GM12873 (cell line): Measurements from ENCODE around the gene ARL5C.

ENCODE experiments used
- TF ChIP-seq, protein P1 (sequence below): IDR thresholded peaks from 2 replicates; pipeline ENCODE4 v1.5.1; 2012; ENCODE audit warnings: low read depth, mild to moderate bottlenecking, moderate library complexity, low read length, control low read depth; ENCODE audit not compliant: insufficient read depth; ENCODE audit errors: missing control alignments

The ARL5C gene

DNA sequence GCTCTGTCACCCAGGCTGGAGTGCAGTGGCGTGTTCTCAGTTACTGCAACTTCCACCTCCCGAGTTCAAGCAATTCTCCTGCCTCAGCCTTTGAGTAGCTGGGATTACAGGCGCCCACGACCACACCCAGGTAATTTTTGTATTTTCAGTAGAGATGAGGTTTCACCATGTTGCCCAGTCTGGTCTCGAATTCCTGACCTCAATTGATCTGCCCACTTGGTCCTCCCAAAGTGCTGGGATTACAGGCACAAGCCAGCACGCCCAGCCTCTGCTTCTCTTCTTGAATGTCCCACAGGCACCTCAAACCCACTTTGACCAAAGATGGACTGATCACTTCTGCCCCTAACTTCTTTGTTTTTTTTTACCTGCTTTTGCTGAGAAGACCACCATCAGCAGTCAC, 4.6 kb upstream of the ARL5C start:
- TF ChIP-seq, protein P1, sequence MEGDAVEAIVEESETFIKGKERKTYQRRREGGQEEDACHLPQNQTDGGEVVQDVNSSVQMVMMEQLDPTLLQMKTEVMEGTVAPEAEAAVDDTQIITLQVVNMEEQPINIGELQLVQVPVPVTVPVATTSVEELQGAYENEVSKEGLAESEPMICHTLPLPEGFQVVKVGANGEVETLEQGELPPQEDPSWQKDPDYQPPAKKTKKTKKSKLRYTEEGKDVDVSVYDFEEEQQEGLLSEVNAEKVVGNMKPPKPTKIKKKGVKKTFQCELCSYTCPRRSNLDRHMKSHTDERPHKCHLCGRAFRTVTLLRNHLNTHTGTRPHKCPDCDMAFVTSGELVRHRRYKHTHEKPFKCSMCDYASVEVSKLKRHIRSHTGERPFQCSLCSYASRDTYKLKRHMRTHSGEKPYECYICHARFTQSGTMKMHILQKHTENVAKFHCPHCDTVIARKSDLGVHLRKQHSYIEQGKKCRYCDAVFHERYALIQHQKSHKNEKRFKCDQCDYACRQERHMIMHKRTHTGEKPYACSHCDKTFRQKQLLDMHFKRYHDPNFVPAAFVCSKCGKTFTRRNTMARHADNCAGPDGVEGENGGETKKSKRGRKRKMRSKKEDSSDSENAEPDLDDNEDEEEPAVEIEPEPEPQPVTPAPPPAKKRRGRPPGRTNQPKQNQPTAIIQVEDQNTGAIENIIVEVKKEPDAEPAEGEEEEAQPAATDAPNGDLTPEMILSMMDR = no peak

DNA sequence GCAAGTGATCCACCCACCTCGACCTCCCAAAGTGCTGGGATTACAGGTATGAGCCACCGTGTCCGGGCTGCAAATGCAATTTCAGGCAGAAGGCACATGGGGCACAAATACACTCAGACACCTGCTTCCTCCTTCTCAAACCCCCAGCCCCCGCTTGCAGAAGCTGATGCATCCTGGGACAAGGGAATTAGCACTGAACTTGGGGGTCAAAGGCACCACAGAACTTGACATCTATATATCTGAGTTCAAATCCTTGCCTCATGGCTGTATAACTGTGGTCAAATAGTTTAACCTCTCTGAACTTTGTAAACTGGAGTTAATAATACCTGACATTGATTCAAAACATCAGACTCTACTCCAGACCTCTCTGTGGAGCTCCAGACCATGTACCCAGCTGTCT, 4.1 kb upstream of the ARL5C start:
- TF ChIP-seq, protein P1 = no peak

DNA sequence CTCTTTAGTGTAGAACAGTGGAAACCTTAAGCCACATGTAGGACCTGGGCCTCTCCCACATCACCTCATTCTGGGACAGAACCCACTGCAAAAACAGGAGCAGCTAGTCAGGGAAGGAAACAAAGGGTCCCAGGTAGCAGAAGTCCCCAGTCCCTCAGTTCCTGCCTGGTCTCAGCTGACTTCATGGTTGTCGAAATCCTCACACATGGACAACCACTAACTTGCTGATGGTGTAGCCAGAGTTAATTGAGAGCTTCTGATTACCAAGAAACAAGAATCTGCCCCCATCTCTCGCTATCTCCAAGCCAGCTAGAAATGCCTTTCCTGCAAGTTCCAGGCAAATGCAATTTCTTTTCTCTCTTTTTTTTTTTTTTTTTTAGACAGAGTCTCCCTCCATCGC, 3.6 kb upstream of the ARL5C start:
- TF ChIP-seq, protein P1 = no peak

DNA sequence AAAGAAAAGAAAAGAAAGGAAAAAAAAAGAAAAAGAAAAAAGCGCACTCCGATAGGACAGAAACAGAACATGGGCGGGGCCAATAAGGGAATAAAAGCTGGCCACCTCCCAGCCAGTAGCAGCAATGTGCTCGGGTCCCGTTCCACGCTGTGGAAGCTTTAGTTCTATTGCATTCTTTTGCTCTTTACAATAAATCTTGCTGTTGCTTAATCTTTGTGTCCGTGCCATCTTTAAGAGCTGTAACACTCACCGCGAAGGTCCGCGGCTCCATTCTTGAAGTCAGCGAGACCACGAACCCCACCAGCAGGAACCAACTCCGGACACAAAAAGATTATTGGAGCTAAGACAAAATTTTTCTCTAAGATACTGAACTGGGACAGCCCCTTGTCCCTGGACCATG, 3.1 kb upstream of the ARL5C start:
- TF ChIP-seq, protein P1 = no peak

DNA sequence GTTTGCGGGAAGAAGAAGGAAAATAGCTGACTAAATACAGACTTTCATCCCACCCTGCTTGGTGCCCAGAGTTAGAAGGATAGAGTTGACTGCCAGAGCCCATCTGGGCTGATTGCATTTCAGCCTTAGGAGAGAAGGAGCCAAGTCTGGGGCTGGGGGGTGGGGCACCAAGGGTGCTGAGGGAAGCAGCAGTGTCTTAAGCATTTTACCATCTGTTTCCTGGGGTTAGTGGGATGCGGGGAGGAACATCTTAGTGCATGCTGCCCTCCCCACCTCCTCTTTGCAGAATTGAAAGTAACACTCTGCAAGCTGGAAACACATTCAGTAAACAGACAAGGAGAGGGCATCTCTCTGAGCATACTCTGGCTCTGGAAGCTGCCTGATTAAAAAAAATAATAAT, 1.5 kb upstream of the ARL5C start:
- TF ChIP-seq, protein P1 = no peak

GRCh38 chr17:39166437-39167335, 725 bp upstream of the ARL5C start:
- TF ChIP-seq, protein P1 = no peak

- TF ChIP-seq, protein P1 = no peak
Measured at GRCh38 chr17:39165178-39165840, 652 bp downstream of the ARL5C start.
